HG03095 (cell line): ENCODE results near the gene UQCC2.

Experiments
- ATAC-seq: cut with Tn5 transposase; IDR thresholded peaks from one replicate; pipeline ENCODE4 v1.9.1; 2021; ENCODE audit warnings: moderate library complexity; ENCODE audit not compliant: unreplicated experiment

Gene UQCC2

DNA sequence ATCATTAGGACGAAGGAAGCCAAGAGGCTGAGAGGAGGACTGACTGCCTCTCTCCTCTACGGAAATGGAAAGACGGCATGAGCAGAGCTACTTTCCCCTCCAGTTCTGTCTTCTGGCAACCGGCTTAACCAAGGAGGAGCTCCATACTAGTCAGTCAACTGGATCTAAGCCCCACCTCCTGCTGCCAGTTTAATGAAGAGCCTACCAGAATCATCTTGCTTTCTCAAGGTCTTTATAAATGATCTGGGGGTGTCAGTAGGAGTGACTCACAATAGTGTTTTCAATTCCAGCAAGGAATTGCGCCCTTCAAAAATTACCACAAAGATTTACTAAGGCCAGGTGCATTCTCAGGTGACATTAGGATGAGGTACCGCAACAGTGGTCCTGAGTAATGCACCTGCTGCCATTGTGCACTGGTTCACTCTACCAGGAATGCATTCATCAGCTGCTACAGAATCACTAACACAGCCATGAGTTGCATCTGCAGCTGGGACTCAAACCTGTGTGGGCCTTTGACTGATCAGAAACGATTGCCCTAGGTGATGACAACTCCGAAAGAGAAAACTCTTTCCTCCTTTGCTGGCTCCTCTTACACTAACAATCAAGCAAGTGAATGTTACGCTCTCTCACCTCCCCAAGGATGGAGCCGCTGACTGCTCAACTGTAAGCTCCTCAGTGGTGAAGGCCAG is 2.8 kb downstream of the UQCC2 start:
- no peak for ATAC-seq

DNA sequence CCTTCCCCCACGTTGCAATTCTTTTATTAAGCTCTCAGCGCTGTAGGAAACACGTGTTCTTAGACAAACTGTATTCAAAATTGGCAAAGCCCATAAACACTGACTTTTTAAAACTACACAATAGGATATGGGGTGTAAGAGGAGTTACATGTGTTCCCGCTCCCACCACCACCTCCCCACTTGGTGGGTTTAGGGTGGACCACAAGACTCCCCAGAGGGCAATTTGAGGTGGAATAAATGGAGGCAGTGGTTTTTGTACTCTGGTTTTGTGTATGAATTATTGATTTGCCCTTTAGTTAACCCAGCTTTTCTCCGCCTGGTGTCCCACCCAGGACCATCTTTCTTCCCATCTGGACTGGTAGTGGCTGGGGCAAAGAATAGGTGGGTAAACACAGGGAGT is 3.7 kb downstream of the UQCC2 start:
- ATAC-seq: no peak

DNA sequence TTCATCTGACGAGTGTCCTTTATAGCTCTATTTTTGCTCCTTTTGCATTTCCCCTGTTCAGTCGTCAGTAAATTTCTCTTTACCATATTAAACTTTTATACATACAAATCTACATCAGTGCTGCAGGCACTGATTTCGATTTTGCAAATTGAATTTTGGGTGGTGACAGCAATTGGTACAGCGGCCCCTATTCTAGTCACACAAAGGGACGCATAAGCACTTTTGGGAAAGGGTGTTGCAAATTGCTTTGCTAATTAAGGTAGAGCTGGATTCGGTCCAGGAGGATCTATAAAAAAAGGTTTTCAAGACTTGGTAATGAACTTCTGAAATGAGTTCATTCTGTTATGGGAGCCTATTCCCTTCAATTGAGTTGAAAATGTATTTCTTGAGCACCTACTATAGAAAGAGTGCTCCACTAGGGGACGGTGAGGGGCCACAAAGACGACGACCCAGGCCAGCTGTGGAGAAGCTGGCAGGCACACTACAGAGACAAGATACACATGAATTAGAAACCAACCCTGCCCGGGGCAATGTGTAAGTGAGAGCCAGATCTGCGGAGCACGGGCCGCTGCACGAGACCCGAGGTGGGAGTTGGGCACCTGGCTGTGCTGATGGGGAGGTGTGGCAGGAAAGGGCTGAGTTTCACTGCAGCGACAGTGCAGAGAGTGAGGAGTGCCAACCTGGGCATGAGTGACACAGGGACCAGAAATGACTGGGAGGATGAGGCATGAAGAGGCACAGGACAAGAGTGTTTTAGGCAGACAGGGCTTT is 5.4 kb downstream of the UQCC2 start:
- no peak for ATAC-seq

DNA sequence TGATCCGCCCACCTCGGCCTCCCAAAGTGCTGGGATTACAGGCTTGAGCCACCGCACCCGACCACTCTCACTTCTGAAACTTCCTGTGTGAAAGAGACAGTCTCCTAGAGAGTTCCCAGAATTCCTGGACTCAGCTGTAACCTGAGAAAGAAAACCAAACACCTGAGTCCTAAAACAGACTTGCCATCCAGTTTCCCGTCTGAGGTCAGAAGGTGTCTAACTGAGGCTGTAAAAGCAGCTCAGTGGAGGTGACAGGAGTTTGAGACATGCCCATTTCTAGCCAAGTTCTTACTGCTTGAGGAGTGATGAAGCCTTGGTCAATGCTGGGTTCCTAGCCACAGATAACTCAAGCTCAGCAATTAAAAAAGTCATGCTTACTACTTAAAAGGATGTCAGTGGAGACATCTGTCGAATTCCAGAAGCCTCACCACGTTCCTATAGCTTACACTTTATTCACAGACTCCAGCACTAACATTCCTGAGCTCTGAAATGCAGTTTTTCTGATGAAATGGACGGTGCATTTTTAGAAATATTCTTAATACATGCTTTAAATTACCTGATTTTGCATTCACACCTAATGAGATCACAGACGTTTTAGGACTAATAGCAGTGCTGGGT is 6.1 kb downstream of the UQCC2 start:
- no peak for ATAC-seq

DNA sequence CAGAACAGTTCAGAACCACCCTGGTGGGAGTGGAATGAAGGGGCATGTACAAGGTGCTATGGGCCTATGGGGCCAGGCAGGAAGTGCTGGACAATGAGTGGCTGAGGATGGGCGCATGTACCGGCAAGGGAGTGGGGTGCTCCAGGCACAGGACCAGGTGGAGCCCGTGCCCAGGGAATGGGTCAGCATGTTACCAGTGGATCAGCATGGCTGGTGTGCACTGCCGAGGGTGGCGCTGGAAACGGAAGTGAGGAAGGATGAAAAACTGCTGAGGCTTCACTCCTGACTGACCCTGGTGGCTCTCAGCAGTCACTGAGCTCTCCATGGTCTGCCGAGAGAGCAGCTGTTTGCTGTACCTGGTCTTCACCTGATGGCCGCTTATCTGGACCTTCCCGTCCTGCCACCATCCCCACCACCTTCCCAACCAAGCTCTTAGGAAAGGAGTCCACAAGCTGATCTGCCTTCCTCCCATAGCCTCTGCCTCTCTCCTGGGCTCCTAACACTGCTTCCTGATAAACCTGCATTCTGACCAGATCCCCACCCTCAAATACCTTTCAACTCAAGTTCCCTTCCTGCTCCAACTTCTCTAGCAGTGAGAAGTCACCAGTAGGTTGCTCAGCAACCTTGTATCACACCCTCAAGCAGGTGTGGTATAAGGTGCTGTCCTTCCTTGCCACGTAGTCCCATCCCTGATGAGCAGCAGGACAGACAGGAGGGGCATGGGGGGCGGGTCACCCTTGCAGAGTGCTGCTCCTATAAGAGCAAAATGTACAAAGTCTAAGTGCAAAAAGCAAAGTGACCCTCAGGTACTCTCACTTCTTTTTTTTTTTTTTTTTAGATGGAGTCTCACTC is 7.1 kb downstream of the UQCC2 start:
- no peak for ATAC-seq

DNA sequence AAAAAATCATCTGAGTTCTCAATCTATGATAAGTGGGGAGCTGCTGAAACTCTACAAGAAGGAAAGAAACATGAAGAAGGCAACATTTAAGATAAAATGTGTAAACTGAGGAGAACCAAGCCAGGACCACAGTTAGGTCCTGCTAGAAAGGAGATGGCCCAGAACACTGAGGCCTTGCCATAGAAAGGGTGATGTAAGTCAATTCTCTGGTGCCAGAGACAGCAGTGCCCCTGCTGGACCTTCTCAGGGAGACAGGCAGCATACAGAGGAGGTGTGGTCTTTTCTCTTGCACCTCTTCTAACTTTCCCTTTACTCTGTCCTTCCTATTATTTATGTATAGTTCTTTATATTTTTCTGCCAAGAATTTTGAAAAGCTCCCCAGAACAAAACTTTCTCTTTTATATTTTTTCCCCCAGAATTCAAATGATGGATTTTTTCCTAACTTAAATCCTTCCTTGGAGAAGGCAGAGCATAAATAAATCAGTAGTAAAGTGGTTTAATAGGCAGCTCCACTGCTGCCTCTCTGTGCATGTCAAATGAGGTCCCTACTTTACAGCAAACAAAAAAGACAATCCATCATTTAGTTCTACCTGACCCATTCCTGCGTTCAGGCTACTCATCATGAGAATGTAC is 9.0 kb downstream of the UQCC2 start:
- ATAC-seq: no peak

DNA sequence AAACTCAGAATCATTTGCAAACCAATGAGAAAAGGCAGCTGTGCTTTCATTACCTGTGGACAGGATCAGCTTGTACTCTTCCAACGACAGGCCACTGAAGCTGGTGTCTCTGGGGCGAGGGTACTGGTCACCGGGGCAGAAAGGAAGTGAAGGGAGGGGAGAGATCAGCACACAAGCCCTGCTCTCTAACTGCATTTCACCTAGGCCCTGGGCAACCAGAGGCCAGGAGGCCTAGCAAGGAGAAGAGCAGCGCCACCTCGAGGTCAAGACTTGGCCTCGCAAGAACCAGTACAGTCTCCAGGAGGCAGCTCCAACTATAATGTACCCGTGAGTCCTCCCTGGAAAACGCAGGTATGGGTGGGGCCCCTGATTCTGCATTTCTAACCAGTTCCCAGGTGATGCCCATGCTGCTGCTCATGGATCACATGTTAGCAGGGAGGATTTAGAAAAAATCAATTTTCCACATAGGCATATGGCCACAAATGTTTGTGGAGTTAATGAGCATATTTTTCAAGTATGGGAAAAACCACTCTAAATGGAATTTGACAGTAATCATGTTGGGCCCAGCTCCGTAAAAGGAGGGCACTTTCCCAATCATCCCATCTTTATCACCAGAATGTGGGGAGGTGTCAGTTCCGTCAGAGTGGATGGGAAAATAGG is 11.0 kb downstream of the UQCC2 start:
- ATAC-seq: no peak

DNA sequence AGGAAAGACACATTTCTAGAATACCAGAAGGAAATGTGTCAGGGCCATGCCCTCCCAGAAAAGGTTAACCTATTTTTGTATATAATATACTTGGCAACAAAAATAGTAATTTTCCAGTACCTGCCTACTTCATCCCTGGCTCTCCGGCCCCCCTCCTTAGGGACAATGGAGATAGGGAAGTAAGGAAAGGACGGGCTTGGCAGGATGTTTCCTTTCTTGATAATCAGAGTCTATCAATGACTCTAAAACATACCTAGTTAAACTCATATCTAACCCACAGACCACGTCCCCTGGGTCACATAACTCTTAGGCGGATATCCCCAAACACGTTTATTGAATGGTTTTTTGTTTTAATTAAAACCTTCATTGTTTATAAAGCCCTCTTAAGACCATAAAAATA is 11.8 kb downstream of the UQCC2 start:
- no peak for ATAC-seq

DNA sequence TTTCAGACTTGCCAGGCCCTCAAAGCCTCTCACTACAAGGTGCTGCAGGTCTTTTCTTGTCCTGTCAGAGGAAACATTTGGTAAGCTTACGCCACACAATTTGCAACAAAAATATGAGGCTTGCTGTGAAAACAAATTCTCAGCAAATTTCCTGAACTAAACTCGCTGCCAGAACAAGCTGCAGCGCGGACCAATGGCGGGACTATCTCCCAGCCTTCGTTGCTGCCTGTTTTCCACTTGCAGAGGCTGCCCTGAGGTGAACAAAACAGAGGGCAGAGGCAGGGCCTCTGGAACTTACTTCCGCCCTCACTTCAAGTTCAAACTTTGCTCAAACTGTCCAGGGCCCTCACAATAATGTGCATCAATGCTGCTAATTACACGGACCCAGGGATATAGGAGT is 12.4 kb downstream of the UQCC2 start:
- ATAC-seq: no peak

DNA sequence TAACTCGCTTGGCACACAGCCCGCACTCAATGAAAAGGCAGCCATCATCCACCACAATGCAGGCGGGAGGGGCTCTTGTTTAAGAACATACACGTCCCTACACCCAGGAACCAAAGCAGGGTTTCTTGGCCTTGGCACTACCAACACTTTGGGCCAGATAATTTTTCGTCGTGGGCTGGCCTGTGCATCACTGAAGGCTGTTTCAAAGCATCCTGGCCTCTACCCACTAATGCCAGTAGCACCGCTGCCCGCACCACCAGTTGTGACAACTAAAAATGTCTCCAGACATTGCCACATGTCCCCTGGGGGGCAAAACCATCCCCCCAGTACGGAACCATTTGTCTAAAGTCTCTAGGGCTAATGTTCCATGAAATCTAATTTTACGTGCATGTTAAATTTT is 13.0 kb downstream of the UQCC2 start:
- ATAC-seq: no peak

DNA sequence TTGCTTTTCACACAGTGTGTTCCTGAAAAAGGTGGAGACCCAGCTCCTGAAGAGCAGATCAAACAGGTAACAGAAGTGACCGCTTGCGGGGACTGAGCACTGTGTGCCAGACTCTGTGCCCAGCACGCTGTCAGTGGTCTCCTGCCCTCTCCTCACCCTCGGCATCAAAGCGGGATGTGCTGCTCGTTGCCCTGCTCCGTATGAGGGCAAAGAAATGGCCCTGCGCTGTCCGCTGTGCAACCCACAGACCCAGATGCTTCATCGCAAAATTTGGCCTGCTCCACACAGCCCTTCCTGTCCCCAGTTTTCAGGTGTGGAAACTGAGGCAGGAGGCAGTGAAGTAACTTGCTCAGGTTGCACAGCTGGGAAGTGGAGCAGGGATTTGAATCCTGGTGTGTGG is 13.7 kb downstream of the UQCC2 start:
- ATAC-seq: no peak

DNA sequence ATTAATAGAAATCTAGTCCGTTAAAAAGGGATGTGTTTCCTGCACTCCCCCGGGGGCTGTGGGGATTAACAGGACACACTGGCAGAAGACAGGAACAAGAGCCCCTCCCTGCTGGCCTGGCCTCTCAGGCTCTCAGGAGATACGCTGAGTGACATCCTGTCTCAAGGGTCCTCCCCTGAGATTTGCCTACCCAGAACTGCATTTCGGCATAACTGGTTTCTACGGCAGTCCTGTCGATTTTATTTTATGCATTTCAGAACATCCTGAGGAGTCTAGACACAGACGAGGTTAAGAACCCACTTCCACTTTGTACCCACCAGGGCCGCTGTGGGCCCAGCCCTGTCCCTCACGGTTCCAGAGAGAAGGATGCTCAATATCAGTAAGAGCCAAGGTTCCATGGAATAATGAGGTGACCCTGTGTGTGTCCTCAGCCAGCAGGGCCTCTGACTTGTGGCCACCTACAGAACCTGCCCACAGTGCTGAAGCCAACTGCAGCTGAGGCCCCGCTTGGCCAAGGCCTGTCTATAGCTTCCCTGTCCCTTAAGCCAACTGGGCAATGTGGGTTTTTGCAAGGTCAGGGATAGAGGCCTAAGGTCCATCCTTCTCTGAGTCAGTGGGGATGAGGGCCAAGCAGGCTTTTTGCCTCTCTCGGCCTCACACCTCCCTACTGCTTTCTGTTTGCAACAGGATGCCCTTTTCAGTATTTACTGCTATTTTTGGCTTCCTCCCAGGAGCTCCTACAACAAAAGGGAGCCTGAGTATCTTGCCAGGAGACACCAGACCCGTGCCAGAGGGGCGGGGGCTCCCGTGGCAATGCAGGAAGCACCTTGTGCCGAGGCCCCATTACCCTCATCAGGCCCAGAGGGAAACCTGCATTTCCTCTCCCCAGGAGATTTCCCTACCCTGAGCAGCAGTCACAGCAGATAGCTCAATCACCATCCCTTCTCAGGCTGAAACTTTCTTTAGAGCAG is 14.7 kb downstream of the UQCC2 start:
- no peak for ATAC-seq

DNA sequence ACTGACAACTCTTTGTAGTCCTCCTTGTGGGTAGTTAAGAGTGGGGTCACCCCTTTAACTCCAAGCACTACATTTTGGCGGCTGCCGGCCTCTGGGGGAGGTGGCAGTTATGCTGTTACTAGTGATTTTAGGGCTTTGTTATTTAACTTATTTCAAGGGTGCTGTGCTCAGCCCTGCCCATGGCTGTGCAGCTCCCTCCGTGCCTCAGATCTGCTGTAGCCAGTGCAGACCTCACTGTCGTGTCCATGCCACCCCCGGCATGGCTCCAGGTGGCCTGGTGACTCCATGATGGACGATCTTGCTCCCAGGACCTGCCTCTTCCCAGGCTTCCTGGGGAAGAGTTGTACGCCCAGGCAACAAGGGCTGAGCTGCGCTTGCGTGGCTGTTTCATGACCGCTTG is 15.4 kb downstream of the UQCC2 start:
- no peak for ATAC-seq

DNA sequence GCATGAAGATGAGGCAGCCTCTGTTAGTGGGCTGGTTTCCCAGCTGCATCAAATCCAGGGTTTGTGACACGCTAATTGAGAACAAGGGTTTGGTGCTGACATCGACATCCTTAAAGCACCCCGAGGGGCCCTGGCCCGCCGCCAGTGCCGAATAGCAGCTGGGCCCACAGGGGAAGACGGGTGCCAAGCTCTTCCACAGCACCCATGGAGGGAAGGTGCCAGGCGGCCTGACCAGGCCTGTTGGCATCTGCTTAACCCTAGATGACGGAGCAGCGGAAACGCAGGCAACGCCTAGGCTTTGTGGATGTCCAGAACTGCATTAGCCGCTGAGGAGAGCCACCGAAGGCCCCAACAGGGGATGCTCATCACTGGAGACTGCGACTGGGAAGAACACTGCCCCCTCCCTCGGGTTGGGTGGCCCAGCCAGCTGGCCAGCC is 16.0 kb downstream of the UQCC2 start:
- no peak for ATAC-seq

DNA sequence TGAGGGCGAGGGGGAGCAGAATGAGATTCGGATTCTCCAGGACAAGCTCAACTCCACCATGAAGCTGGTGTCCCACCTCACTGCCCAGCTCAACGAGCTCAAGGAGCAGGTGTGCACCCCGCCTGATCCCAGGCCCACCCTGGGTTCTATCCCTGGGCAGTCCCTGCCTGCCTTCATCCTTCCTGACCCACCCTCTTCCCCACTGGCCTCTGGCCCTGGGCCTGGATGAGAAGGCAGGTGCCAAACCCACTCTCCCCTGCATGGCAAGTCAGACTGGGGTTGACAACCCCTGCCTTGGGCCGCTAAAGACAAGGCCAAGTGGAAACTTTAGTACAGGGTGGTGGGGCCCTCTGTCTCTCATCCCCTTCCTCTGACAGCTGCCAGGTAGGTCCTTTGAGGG is 16.5 kb downstream of the UQCC2 start:
- no peak for ATAC-seq

DNA sequence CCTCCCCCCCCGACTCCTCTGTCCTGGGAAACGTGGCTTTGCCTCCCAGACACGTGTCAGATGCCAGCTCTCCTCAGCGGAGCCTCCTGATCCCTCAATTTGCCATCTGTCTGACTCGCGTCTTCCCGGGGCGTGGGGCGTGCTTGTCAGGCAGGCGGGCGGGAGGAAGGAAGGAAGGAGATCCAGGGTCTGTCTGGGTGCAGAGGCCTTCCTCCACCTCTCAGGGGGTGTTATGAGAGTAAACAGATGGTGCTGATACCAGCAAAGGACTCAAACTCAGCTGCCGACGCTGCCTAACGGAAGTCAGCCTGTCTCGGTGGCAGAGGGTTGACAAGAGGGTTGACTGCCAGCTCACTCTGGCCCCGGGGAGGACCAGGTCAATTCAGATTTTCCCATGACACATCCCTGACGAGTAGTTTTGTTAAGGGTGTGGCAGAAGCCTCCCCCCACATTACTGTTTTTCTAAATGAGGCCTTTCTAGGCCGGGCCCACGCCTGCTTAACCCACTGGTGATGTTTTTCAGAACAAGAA is 17.0 kb downstream of the UQCC2 start:
- no peak for ATAC-seq

DNA sequence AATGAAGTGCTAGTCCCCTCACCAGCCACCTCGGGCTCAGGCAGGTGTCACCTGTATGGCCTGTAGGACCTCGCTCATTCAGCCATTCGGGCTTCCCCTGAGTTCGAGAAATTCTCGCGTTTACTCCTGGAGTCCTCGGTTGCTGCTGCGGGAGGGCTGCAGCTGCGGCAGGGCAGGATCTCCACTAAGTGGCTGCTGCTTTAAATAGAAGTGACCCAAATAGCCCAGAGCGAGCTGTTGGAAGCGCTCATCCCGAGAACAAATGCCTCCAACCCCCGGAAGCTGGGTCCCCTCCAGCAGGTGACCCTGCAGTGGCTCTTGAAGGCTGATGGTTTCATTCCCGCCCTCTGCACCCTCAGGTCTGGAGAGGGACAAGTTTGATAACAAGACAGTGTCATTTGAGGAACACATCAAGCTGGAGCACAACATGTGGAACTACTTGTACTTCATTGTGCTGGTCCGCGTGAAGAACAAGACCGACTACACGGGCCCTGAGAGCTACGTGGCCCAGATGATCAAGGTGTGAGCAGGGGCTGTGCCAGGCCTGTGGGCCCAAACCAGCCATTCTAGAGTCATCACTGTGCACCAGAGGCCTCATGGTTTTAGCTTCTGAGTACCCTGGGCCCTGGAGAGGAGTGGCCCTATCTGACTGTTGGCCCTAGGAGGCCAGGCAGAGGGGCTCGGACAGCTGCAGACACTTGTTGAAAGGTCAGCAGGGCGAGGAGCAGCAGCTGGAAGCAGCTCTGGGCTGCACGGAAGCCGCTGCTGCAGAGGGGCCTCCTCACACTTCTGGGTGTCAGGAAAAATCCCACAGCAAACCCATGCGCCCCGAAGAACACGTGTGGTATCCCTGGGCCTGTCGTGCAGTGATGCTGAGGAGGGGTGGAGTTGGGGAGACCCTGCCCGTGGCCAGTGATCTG is 18.1 kb downstream of the UQCC2 start:
- no peak for ATAC-seq

DNA sequence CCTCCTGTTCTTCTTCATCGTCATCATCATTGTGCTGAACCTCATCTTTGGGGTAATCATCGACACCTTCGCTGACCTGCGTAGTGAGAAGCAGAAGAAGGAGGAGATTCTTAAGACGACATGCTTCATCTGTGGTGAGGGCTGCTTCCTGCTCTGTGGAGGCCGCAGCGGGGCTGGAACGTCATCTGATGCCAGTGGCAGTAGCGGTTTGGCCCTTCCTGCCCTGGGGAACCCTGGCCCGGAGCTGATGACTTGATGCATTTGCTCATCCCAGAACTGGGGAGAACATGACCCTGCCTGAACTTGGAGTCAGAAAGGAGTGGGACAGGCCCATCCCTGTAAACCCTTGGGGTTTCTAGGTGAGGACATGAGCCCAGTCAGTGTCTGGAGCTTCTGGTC is 18.7 kb downstream of the UQCC2 start:
- no peak for ATAC-seq
